Fibroblast of lung (primary cell): Measurements from ENCODE around the gene STARD5. TPM values are rescaled to one million over a fixed set of nuclear protein-coding genes. Genes with fewer than 3 reads are reported as not detected.

ENCODE experiments used
- DNase-seq, 2 donors: peaks; one replicate each; pipeline versions ENCODE4 v3.0.0 to v3.0.0-alpha.2; 2010; ENCODE audit warnings: low read depth in 2 of 2
- H2AFZ ChIP-seq: 2 replicates; pipeline ENCODE4 v1.5.1; 2012; ENCODE audit warnings: low read length, control low read depth, inconsistent platforms
- H3K27ac ChIP-seq: 2 replicates; pipeline ENCODE4 v1.5.1; 2011; ENCODE audit warnings: low read length, control low read depth; ENCODE audit not compliant: insufficient read depth
- H3K27me3 ChIP-seq: 2 replicates; pipeline ENCODE4 v1.5.1; 2011; ENCODE audit warnings: mild to moderate bottlenecking, low read length; ENCODE audit not compliant: control insufficient read depth, insufficient read depth
- H3K36me3 ChIP-seq: 2 replicates; pipeline ENCODE4 v1.5.1; 2011; ENCODE audit warnings: low read length; ENCODE audit not compliant: control insufficient read depth, insufficient read depth
- H3K4me1 ChIP-seq: 2 replicates; pipeline ENCODE4 v1.5.1; 2011; ENCODE audit warnings: low read length; ENCODE audit not compliant: control insufficient read depth, insufficient read depth; ENCODE audit errors: extremely low read depth
- H3K4me2 ChIP-seq: 2 replicates; pipeline ENCODE4 v1.5.1; 2011; ENCODE audit warnings: low read length, control low read depth; ENCODE audit not compliant: insufficient read depth; ENCODE audit errors: extremely low read depth
- H3K4me3 ChIP-seq, 4 experiments: fragments of 200-600 bp in 1 of 4; sonication (generic) in 1 of 4; replicated peaks in 1 of 4; 2 replicates each; pipeline ENCODE4 v1.5.1; 2011 to 2016; ENCODE audit warnings: low read length in 4 of 4, low read depth in 3 of 4, mild to moderate bottlenecking in 3 of 4, control low read depth in 2 of 4, inconsistent platforms in 1 of 4, mixed read lengths in 1 of 4; ENCODE audit not compliant: insufficient read depth in 1 of 4; ENCODE audit errors: control extremely low read depth in 1 of 4
- H3K79me2 ChIP-seq: 2 replicates; pipeline ENCODE4 v1.5.1; 2012; ENCODE audit warnings: mild to moderate bottlenecking, low read length, inconsistent platforms; ENCODE audit not compliant: control insufficient read depth, insufficient read depth
- H3K9ac ChIP-seq: 2 replicates; pipeline ENCODE4 v1.5.1; 2011; ENCODE audit warnings: mild to moderate bottlenecking, low read length, control low read depth; ENCODE audit not compliant: insufficient read depth
- H3K9me3 ChIP-seq: 2 replicates; pipeline ENCODE4 v1.5.1; 2012; ENCODE audit warnings: low read depth, low read length; ENCODE audit not compliant: control insufficient read depth, insufficient read depth
- H4K20me1 ChIP-seq: 2 replicates; pipeline ENCODE4 v1.5.1; 2011; ENCODE audit warnings: low read length; ENCODE audit not compliant: control insufficient read depth, insufficient read depth; ENCODE audit errors: extremely low read depth
- EZH2 ChIP-seq: IDR thresholded peaks from 2 replicates; pipeline ENCODE4 v1.5.1; 2012; ENCODE audit warnings: low read length, control low read depth, mild to moderate bottlenecking; ENCODE audit errors: missing control alignments
- polyA plus RNA-seq, 2 donors: library from polyadenylated mRNA; depleted of rRNA in 1 of 2; stranded (reverse) in 1 of 2; unstranded in 1 of 2; fragments of >200 nt; gene quantifications; 2 replicates each; pipeline ENCODE4 v1.2.1, GENCODE V29; 2011 to 2012; ENCODE audit warnings: missing spikeins in 1 of 2
- total RNA-seq: library from RNA; depleted of rRNA; stranded (reverse); fragments of >200 nt; gene quantifications from 2 replicates; pipeline ENCODE4 v1.2.1, GENCODE V29; 2014
- TF ChIP-seq, protein P1 (sequence below), 2 donors: IDR thresholded peaks in 1 of 2; conservative IDR thresholded peaks in 1 of 2; 1 replicate in 1 of 2; 2 replicates in 1 of 2; pipeline ENCODE4 v1.5.1; 2011 to 2012; ENCODE audit warnings: low read length in 2 of 2, control low read depth in 1 of 2, inconsistent platforms in 1 of 2, low read depth in 1 of 2, mild to moderate bottlenecking in 1 of 2

Gene STARD5
- total and polyA plus RNA-seq, 2 donors (not counting 1 experiment from before 2014, with no cell fraction given), result 14.9 to 20.1 TPM

DNA sequence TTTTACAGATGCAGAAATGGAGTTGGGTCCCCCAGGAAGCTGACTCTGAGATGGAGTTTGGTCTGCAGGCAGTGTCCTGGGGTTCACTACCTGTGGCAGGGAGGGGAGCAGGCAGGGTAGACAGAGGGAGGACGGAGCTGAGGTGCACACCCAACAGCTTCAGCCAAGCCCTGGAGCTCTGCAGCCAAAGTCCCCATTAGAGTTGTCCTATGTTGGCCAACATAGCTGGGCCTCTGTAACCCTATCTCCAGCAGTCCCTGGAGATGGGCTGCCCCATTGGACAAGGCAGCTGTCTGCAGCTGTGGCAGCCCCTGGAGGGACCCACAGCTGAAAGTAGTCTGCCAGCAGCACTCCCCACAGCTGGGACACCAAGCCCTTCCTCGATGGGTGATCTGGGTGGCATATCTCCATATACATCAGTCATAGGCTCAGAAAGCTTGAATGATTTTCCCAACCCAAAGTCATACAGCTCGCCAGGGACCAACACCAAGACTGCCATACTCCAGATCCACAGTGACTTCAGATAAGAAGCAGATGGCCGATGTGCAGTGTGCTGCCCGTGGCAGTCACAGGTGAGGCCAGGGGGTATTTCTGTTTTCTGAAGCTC is 31.9 kb downstream of the STARD5 start:
- Histone ChIP-seq H4K20me1 (no peaks in the 10 kb centered on the region), H3K9ac (no peak overlapping the region)

DNA sequence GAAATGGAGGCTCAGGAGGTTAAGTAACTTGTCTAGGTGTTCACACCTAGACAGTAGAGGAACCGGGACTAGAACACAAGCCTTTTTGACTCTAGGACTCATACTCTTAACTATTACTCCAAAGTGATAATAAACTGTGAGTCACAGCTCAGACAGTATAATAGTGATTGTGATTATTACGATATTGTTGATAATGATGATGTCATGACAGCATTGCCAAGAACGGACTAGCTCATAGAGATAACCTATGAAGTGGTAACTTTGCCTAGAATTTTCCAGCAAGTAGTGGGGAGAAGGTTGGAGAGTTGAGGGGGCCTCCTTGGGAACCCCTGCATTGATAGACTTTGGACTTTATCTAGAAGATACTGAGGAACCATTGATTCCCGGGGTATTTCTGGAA is 34.0 kb downstream of the STARD5 start:
- TF ChIP-seq, protein P1, sequence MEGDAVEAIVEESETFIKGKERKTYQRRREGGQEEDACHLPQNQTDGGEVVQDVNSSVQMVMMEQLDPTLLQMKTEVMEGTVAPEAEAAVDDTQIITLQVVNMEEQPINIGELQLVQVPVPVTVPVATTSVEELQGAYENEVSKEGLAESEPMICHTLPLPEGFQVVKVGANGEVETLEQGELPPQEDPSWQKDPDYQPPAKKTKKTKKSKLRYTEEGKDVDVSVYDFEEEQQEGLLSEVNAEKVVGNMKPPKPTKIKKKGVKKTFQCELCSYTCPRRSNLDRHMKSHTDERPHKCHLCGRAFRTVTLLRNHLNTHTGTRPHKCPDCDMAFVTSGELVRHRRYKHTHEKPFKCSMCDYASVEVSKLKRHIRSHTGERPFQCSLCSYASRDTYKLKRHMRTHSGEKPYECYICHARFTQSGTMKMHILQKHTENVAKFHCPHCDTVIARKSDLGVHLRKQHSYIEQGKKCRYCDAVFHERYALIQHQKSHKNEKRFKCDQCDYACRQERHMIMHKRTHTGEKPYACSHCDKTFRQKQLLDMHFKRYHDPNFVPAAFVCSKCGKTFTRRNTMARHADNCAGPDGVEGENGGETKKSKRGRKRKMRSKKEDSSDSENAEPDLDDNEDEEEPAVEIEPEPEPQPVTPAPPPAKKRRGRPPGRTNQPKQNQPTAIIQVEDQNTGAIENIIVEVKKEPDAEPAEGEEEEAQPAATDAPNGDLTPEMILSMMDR (conservative IDR thresholded peaks at IDR 0.05 in 1 of 2, IDR thresholded peaks at IDR 0.05 in 1 of 2; ENCODE audit: low read depth in 1 of 2, low read length in 2 of 2), result no peak
- TF ChIP-seq EZH2, result no peak
- H3K27me3 ChIP-seq, result no peaks in the 10 kb centered on the region
- no peak for DNase-seq

More for the DNA sequence above, 31.9 kb downstream of the STARD5 start:
- Histone ChIP-seq H3K4me3 (no peak overlapping the region), H3K36me3 (no peaks in the 10 kb centered on the region), H3K79me2 (no peaks in the 10 kb centered on the region), H3K4me2 (no peak overlapping the region), H2AFZ (no peak overlapping the region), H3K27ac (no peak overlapping the region), H3K9me3 (no peaks in the 10 kb centered on the region), H3K4me1 (no peaks in the 10 kb centered on the region), H3K27me3 (no peaks in the 10 kb centered on the region)
- TF ChIP-seq EZH2, result no peak
- TF ChIP-seq, protein P1 (conservative IDR thresholded peaks at IDR 0.05 in 1 of 2, IDR thresholded peaks at IDR 0.05 in 1 of 2; ENCODE audit: low read depth in 1 of 2, low read length in 2 of 2), result no peak
- no peak for DNase-seq

DNA sequence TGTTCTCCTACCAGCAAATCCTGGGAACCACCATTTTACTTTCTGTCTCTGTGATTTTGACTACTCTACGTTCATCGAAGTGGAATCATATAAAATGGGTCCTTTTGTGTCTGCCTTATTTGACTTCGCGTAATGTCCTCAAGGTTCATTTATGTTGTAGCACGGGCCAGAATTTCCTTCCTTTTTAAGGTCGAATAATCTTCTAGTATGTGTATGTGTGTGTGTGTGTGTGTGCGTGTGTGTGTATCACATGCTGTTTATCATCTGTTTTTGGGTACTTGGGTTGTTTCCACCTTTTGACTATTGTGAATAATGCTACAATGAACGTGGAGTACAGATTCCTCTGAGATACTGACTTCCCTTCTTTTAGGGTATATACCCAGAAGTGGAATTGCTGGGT is 35.3 kb downstream of the STARD5 start:
- H3K27ac ChIP-seq, result no peak overlapping the region
- no peaks in the 10 kb centered on the region for H3K27me3 ChIP-seq
- no peak overlapping the region for H3K4me2 ChIP-seq
- TF ChIP-seq EZH2, result no peak
- TF ChIP-seq, protein P1 (conservative IDR thresholded peaks at IDR 0.05 in 1 of 2, IDR thresholded peaks at IDR 0.05 in 1 of 2; ENCODE audit: low read depth in 1 of 2, low read length in 2 of 2), result no peak
- DNase-seq, result no peak
- no peaks in the 10 kb centered on the region for H3K36me3 ChIP-seq
- no peaks in the 10 kb centered on the region for H3K79me2 ChIP-seq
- H4K20me1 ChIP-seq, result no peaks in the 10 kb centered on the region
- H3K9ac ChIP-seq, result no peak overlapping the region
- no peaks in the 10 kb centered on the region for H3K9me3 ChIP-seq
- H3K4me3 ChIP-seq, result no peak overlapping the region
- H3K4me1 ChIP-seq, result no peaks in the 10 kb centered on the region
- no peak overlapping the region for H2AFZ ChIP-seq

More for the DNA sequence above, 34.0 kb downstream of the STARD5 start:
- Histone ChIP-seq H3K36me3 (no peaks in the 10 kb centered on the region), H3K9me3 (no peaks in the 10 kb centered on the region), H4K20me1 (no peaks in the 10 kb centered on the region), H3K79me2 (no peaks in the 10 kb centered on the region), H3K27ac (no peak overlapping the region), H3K4me2 (no peak overlapping the region), H3K9ac (no peak overlapping the region), H3K4me3 (no peak overlapping the region), H2AFZ (no peak overlapping the region), H3K4me1 (no peaks in the 10 kb centered on the region)
